OCI-LY1 (cell line): Measurements from ENCODE around the gene COQ5.

Experiments used
- H2AFZ ChIP-seq: fragments of 200-600 bp; sonication (generic), shearing (Covaris generic); 2 replicates; pipeline ENCODE4 v1.6.0; 2014; ENCODE audit warnings: antibody characterized with exemption, mild to moderate bottlenecking, low read length
- H3F3A ChIP-seq: fragments of 200-600 bp; sonication (generic), shearing (Covaris generic); 2 replicates; pipeline ENCODE4 v1.6.0; 2014; ENCODE audit warnings: mild to moderate bottlenecking, antibody characterized with exemption, low read length, moderate library complexity; ENCODE audit not compliant: insufficient read depth
- H3K27ac ChIP-seq: fragments of 200-600 bp; sonication (generic); 2 replicates; pipeline ENCODE4 v1.5.1; 2014; ENCODE audit warnings: low read length, mixed run types, mild to moderate bottlenecking, low read depth; ENCODE audit not compliant: poor library complexity, severe bottlenecking
- H3K27me3 ChIP-seq: fragments of 200-600 bp; sonication (generic); 2 replicates; pipeline ENCODE4 v1.6.0; 2014; ENCODE audit warnings: antibody characterized with exemption, mild to moderate bottlenecking, low read length, moderate library complexity; ENCODE audit not compliant: insufficient read depth
- H3K36me3 ChIP-seq: fragments of 200-600 bp; sonication (generic); 2 replicates; pipeline ENCODE4 v1.6.1; 2014; ENCODE audit warnings: mild to moderate bottlenecking, antibody characterized with exemption, low read length, moderate library complexity, mixed read lengths; ENCODE audit not compliant: insufficient read depth
- H3K4me1 ChIP-seq: fragments of 200-600 bp; sonication (generic); 2 replicates; pipeline ENCODE4 v1.5.1; 2014; ENCODE audit warnings: mild to moderate bottlenecking, low read length, moderate library complexity; ENCODE audit not compliant: insufficient read depth, severe bottlenecking
- H3K4me2 ChIP-seq: fragments of 200-600 bp; sonication (generic), shearing (Covaris generic); 2 replicates; pipeline ENCODE4 v1.6.1; 2014; ENCODE audit warnings: low read length
- H3K4me3 ChIP-seq: fragments of 200-600 bp; sonication (generic); 2 replicates; pipeline ENCODE4 v1.5.1; 2014; ENCODE audit warnings: low read length, low read depth, mild to moderate bottlenecking, mixed read lengths; ENCODE audit not compliant: poor library complexity, severe bottlenecking
- H3K79me2 ChIP-seq: fragments of 200-600 bp; shearing (Covaris generic); 2 replicates; pipeline ENCODE4 v1.6.1; 2016; ENCODE audit warnings: mixed run types, low read length, mixed read lengths; ENCODE audit not compliant: insufficient read depth
- H3K9ac ChIP-seq: fragments of 200-600 bp; sonication (generic), shearing (Covaris generic); 2 replicates; pipeline ENCODE4 v1.6.1; 2014; ENCODE audit warnings: mild to moderate bottlenecking, low read length, mixed read lengths
- H3K9me2 ChIP-seq: fragments of 200-600 bp; sonication (generic), shearing (Covaris generic); 2 replicates; pipeline ENCODE4 v1.6.1; 2014; ENCODE audit warnings: low read depth, mild to moderate bottlenecking, low read length, mixed read lengths
- H3K9me3 ChIP-seq: fragments of 200-600 bp; shearing (Covaris generic); 2 replicates; pipeline ENCODE4 v1.6.1; 2014; ENCODE audit warnings: low read length, mixed read lengths
- H4K20me1 ChIP-seq: fragments of 200-600 bp; sonication (generic), shearing (Covaris generic); 2 replicates; pipeline ENCODE4 v1.6.0; 2016; ENCODE audit warnings: mild to moderate bottlenecking, low read length; ENCODE audit not compliant: insufficient read depth
- EZH2 ChIP-seq: fragments of 200-600 bp; sonication (generic), shearing (Covaris generic); IDR thresholded peaks from 2 replicates; pipeline ENCODE4 v1.8.0; 2017; ENCODE audit warnings: borderline replicate concordance, mixed run types, mild to moderate bottlenecking, antibody characterized with exemption, low read length, moderate library complexity, mixed read lengths
- TF ChIP-seq, protein P1 (sequence below): fragments of 200-600 bp; sonication (generic), shearing (Covaris generic); IDR thresholded peaks from 2 replicates; pipeline ENCODE4 v1.5.1; 2017; ENCODE audit warnings: mild to moderate bottlenecking, antibody characterized with exemption, low read length, moderate library complexity, mixed read lengths

Gene COQ5

DNA sequence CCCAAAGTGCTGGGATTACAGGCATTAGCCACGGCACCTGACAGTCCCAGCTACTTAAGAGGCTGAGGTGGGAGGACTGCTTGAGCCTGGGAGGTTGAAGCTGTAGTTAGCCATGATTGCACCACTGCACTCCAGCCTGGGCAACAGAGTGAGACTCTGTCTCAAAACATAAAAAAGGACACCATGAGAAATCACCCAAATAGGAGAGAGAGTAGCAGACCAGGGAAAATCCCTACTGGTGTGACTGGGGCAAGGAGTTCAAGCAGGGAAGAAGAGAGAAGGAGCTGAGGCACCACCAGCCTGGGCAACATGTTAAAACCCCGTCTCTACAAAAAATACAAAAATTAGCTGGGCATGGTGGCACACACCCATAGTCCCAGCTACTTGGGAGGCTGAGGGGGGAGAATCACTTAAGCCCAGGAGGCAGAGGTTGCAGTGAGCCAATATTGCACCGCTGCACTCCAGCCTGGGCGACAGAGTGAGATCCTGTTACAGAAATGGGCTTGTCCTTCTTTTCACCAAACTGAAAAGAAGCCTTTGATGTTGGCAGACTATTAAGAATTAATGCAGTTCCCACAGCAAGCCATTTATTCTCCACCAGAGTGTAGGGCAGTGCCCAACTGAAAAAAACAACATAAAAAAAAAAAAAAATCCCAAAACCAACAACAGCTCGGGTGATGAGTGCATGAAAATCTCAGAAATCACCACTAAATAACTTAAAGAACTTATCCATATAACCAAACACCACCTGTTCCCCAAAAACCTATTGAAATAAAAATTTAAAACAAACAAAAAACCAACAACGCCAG is 54.9 kb downstream of the COQ5 start:
- Histone ChIP-seq H3K79me2 (peaks cover under 1% of the 10 kb centered on the region), H3K9me3 (no peaks in the 10 kb centered on the region), H3K4me3 (no peak overlapping the region), H3K36me3 (no peaks in the 10 kb centered on the region), H2AFZ (no peak overlapping the region), H3K27me3 (no peaks in the 10 kb centered on the region), H3K27ac (peak overlapping the region; percentile 33), H3K9me2 (no peaks in the 10 kb centered on the region), H3K4me1 (peaks cover 57% of the 10 kb centered on the region), H3K9ac (no peak overlapping the region), H3K4me2 (no peak overlapping the region), H3F3A (no peaks in the 10 kb centered on the region), H4K20me1 (no peaks in the 10 kb centered on the region)
- TF ChIP-seq, protein P1, sequence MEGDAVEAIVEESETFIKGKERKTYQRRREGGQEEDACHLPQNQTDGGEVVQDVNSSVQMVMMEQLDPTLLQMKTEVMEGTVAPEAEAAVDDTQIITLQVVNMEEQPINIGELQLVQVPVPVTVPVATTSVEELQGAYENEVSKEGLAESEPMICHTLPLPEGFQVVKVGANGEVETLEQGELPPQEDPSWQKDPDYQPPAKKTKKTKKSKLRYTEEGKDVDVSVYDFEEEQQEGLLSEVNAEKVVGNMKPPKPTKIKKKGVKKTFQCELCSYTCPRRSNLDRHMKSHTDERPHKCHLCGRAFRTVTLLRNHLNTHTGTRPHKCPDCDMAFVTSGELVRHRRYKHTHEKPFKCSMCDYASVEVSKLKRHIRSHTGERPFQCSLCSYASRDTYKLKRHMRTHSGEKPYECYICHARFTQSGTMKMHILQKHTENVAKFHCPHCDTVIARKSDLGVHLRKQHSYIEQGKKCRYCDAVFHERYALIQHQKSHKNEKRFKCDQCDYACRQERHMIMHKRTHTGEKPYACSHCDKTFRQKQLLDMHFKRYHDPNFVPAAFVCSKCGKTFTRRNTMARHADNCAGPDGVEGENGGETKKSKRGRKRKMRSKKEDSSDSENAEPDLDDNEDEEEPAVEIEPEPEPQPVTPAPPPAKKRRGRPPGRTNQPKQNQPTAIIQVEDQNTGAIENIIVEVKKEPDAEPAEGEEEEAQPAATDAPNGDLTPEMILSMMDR: no peak
- TF ChIP-seq EZH2: no peak

DNA sequence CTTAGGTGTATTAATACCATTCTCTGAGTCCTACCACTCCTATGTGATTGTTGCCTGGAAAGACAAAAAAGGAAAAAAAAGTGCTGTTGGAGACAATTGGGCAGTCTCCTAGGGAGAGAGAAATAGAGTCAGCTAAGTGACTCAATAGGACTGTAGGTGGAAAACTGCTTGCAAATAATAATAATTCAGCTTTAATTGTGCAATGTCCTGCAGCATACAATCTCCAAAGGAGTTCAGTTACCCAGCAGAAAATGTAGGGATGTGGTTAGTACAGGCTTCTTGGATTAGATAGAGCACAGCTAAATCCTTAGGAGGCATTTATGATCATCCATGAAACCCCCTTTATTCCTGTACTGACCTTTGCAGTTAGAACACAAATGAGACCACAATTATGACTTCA is 56.4 kb downstream of the COQ5 start:
- peaks cover 64% of the 10 kb centered on the region for H3K4me1 ChIP-seq
- H3K36me3 ChIP-seq: peaks cover 4% of the 10 kb centered on the region; the same call in 1 of the 2 replicates
- H3F3A ChIP-seq: no peaks in the 10 kb centered on the region
- H3K27ac ChIP-seq: peak overlapping the region; percentile 11
- no peaks in the 10 kb centered on the region for H4K20me1 ChIP-seq
- peaks cover 16% of the 10 kb centered on the region for H3K79me2 ChIP-seq
- TF ChIP-seq, protein P1: no peak
- TF ChIP-seq EZH2: no peak
- peak overlapping the region; percentile 99; the same call in 1 of the 2 replicates for H3K4me2 ChIP-seq
- H3K9me2 ChIP-seq: no peaks in the 10 kb centered on the region
- no peak overlapping the region for H2AFZ ChIP-seq
- no peak overlapping the region for H3K9ac ChIP-seq
- H3K9me3 ChIP-seq: no peaks in the 10 kb centered on the region
- no peak overlapping the region for H3K4me3 ChIP-seq
- H3K27me3 ChIP-seq: no peaks in the 10 kb centered on the region

DNA sequence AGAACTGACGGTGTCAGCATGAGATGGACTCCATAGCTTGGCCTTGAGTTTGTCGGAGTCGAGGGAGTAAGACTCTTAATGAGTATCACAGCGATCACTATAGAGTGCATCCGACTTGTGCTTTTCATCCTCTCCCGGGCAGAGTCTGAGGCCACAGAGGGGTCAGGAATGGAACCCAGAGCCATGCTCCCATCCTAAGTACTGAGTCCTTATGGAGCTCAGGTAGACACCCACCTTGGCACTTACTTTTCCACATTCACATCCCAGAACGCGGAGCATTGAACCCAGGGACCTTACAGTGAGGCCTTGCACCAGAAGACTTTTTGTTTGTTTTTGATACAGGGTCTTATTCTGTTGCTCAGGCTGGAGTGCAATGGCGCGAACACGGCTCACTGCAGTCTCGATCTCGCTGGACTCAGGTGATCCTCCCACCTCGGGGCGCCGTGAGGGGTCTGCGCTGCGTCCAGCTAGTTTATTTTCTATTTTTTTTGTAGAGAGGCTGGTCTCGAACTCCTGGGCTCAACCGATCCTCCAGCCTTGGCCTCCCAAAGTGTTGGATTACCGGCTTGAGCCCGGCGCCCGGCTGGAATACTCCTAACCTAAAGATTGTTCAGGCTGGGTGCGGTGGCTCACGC is 58.7 kb downstream of the COQ5 start:
- H4K20me1 ChIP-seq: 0 out of 2 replicates have a peak, but pooled peaks cover 3% of the 10 kb centered on the region
- no peaks in the 10 kb centered on the region for H3K9me3 ChIP-seq
- H3K9ac ChIP-seq: peak overlapping the region; percentile 94
- H3F3A ChIP-seq: no peaks in the 10 kb centered on the region
- peak overlapping the region; percentile 98 for H3K4me3 ChIP-seq
- H3K4me1 ChIP-seq: peaks cover 67% of the 10 kb centered on the region
- peak overlapping the region; percentile 60; the same call in 1 of the 2 replicates for H2AFZ ChIP-seq
- no peaks in the 10 kb centered on the region for H3K27me3 ChIP-seq
- TF ChIP-seq, protein P1: no peak
- no peak for TF ChIP-seq EZH2
- H3K36me3 ChIP-seq: peaks cover 27% of the 10 kb centered on the region
- H3K79me2 ChIP-seq: peaks cover 38% of the 10 kb centered on the region
- H3K4me2 ChIP-seq: peak overlapping the region; percentile 99
- H3K27ac ChIP-seq: peak overlapping the region; percentile 87
- no peaks in the 10 kb centered on the region for H3K9me2 ChIP-seq
